Heart left ventricle (tissue), 13 donors: Measurements from ENCODE around the gene PCMT1.

ENCODE experiments used
- POLR2A ChIP-seq, 2 donors: fragments of 450-650 bp; IDR thresholded peaks; one replicate each; pipeline ENCODE4 v1.6.1; 2017; ENCODE audit warnings: antibody characterized with exemption in 2 of 2, mild to moderate bottlenecking in 2 of 2, moderate library complexity in 2 of 2
- TF ChIP-seq, protein P1 (sequence below), 12 donors: fragments of 200-600 bp; sonication (generic) in 4 of 12; IDR thresholded peaks; one replicate each; pipeline versions ENCODE4 v1.5.0 to v1.8.0; 2018 to 2022; ENCODE audit warnings: antibody characterized with exemption in 12 of 12, mild to moderate bottlenecking in 5 of 12
- donor health status: ischemic (EF 13 %, LVEDD 7.1; RV severe dilation, severe dysfunction).
- donor health status: DM: no; HTN: yes; CAD: no.
- donor health status: DM: no; HTN: no; CAD: no.
- donor health status: ischemic (EF 25% LVEDD 6.9; RV normal size, moderate dysfunction).
- donor health status: ischemic (EF 25% LVEDD 5.7; RV mildly dilated, moderate dysfunction).
- donor health status: ischemic (EF 35%, LVEDD 5.7; RV mildly dilated, moderate dysfunction).
- donor health status: nonischemic (EF 11% LVEDD 7.7; RV severe dilation, severe dysfunction).
- donor health status: DM: yes; HTN: yes; CAD: no.
- donor health status: PGD.
- donor health status: ischemic (EF 29% LVEDD 5.4; RV normal size, mild dysfunction).
- donor health status: nonischemic (EF 23%, LVEDD 6.1; RV moderate dilation, normal function).

GRCh38 chr6:149711711-149712110, 37.8 kb upstream of the PCMT1 start:
- TF ChIP-seq, protein P1, sequence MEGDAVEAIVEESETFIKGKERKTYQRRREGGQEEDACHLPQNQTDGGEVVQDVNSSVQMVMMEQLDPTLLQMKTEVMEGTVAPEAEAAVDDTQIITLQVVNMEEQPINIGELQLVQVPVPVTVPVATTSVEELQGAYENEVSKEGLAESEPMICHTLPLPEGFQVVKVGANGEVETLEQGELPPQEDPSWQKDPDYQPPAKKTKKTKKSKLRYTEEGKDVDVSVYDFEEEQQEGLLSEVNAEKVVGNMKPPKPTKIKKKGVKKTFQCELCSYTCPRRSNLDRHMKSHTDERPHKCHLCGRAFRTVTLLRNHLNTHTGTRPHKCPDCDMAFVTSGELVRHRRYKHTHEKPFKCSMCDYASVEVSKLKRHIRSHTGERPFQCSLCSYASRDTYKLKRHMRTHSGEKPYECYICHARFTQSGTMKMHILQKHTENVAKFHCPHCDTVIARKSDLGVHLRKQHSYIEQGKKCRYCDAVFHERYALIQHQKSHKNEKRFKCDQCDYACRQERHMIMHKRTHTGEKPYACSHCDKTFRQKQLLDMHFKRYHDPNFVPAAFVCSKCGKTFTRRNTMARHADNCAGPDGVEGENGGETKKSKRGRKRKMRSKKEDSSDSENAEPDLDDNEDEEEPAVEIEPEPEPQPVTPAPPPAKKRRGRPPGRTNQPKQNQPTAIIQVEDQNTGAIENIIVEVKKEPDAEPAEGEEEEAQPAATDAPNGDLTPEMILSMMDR (IDR thresholded peaks at IDR 0.05), result no peak
- no peak for TF ChIP-seq POLR2A (IDR thresholded peaks at IDR 0.05)
